Cardiac septum (tissue), 1 donor: ENCODE results near the gene ZBTB40. TPM values are rescaled to one million over a fixed set of nuclear protein-coding genes. Genes with fewer than 3 reads are reported as not detected.

Experiments used
- DNase-seq: peaks from one replicate; pipeline ENCODE4 v3.0.0-alpha.2; 2020; ENCODE audit warnings: low spot score
- intact Hi-C: fragments of 100-400 bp; cut with DNase I; formaldehyde crosslinking; loops from one replicate; pipeline ENCODE4 v1.14.0; 2022
- total RNA-seq: library from RNA; stranded (reverse); fragmentation: NEBNext Ultra II Directional; extraction: Animal tissue kit (Norgen Biotek cat#: 25700); gene quantifications from one replicate; pipeline ENCODE4 v1.2.1, GENCODE V29; 2021
- donor health status: DM: no; HTN: no; CAD: no.

ZBTB40 gene
- total RNA-seq, 1 donor from 2014 or later: 12.9 TPM

GRCh38 chr1:22461678-22462527 lies 10.3 kb downstream of the ZBTB40 start:
- DNase-seq: no peak
- intact Hi-C loops: no loop called here

DNA sequence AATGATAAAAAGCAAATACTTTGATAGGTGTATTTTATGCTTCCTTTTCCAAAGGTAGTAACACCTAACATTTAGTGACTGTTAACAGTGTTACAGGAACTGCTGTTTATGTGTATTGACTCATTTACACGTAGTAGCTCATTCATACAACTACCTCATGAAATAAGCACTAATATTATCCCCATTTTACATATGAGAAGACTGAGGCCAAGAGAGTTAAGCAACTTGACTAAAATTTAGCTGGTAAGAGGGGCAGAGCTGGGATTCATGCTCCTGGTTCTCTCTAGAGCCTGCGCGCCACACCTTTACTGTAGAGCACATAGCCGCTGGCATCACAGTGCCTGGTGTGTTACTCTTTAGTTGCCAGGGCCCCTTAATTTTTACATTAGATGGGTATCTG lies 11.3 kb downstream of the ZBTB40 start:
- DNase-seq: no peak
- intact Hi-C loops: no loop called here

DNA sequence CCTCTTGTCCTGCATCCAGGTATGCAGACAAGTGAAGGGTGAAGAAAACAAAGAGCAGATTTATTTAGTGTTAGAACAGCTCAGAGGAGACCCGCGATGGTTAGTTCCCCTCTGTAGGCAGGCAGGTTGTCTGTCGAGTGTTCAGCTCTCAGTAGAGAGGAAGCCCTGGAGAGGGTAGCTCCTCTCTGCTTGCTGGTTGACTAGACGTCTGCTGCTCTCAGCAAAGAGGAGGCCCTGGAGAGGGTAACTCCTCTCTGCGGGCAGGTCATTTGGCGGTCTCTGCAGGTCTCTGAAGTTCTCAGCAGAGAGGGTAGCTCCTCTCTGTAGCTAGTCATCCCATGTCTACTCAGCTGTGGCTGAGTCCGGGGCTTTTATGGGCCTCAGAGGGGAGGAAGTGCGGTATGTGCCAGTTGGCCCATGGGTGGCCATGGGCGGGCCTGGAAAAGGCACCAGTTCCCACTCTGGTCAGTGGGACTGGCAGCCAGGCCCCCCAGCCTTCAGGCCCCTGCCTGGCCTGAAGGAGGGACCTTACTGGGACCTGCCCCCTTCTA lies 13.4 kb downstream of the ZBTB40 start:
- no peak for DNase-seq
- intact Hi-C loops: no loop called here

DNA sequence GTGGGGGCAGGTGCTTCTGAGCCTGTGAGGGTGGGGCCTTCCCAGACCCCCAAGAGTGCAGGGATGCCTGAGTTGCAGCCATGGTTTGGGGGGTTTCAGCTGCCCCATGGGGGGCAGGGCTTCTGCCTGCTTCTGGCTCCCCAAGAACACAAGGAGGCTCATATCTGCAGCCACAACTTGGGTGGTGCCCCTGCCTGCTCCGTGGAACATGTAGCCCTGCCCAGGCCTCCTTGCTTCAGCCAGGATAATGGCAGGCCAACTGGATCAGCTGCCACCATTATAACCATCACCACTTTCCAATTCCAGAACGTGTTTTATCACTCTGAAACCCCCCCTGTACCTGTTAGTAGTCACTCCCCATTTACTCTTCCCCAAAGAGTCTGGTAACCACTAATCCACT lies 14.0 kb downstream of the ZBTB40 start:
- intact Hi-C loops: no loop called here
- no peak for DNase-seq

DNA sequence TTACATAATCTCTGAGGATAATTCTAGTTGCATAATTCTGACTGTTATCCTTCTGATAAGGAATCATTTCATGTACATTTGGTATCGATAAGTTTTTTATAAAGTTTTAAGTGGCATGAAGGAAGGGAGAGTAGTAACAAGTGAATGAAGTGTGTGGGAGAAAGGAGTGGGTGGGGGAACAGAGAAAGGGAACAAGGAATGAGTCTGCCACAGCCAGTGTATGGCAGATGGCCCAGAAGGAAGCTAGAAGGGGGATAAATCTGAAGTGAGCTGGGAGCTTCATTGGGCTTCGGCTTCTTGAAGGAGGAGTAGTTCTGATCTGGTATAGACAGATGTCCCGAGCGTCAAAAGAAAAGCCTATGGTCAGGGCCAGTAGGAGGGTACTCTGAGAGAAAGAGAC lies 18.6 kb downstream of the ZBTB40 start:
- DNase-seq: no peak
- intact Hi-C loops: no loop called here

DNA sequence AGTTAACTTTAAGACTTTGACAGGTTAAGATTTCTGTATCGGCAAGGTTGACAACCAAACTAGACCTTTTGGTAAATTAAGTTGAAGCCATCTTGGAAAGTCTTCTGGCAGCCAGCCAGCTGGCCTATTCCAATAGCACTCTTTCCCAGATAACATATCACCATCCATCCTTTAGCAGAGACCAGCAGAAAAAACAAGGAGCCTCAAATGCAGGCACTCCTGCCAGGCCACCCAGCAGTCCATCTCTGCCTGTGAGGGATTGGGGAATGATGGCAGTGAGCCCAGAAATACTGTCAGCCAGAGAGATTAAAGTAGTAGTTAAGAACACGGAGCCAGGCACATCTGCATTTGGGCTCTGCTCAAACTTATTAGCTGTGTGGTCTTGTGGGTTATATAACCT lies 19.4 kb downstream of the ZBTB40 start:
- DNase-seq: no peak
- intact Hi-C loops: no loop called here

DNA sequence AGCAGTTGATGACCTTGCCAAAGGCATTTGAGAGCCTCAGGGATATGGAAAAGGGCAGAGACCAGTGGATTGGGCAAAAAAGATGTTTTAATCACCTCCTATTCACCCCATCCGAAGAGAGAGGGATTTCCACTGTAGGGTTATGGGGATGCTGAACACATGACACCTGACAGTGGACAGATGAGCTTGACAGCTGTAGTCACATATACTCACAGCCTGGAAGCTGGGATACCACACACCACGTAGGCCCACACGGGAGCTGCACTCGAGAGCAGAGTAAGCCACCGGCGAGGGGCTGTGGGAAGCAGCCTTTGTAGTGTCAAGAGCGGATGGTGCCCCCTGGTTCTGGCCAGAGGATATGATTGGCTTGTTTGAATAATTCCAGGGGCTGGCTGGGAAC lies 20.0 kb downstream of the ZBTB40 start:
- no peak for DNase-seq
- intact Hi-C loops: no loop called here

GRCh38 chr1:22472596-22472995 lies 20.9 kb downstream of the ZBTB40 start:
- DNase-seq: no peak
- intact Hi-C loops: no loop called here

DNA sequence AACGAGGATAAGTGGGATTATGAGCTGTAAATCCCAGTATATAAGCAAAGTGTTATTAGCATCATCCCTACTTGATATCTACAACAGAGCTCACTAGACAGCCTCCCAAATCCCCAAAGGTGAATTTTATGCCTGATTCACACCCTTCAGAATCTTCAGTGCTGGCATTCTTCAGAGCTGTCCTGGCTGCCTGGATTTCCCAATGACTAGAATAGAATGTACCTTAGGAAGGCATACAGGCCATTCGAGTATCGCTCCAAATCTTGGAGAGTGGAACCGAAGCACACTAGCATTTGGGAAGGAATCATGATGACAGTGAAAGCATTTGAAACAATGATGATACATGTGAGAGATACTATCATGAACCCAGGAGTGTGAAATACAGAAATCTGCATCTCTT lies 22.3 kb downstream of the ZBTB40 start:
- DNase-seq: no peak
- intact Hi-C loops: no loop called here

DNA sequence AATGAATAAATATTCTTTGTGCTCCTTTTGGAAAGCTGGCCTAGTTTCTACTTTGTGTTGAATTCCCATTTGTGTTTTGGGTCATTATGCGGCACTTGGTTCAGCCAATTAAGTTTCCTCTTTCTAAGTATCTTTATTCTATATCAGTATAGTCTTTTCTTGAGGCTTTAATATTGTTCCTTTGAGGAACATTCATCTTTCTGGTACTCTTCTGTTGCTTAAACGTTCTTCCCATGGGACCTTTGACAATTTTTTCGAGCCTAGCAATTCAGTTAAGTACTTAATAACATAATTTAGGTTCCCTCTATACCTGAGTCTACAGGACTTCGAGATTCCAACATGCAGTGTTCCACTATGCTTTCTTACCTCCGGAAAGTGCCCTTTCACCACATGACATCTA lies 24.9 kb downstream of the ZBTB40 start:
- no peak for DNase-seq
- intact Hi-C loops: no loop called here

GRCh38 chr1:22483121-22483520 lies 31.5 kb downstream of the ZBTB40 start:
- intact Hi-C loops: no loop called here

DNA sequence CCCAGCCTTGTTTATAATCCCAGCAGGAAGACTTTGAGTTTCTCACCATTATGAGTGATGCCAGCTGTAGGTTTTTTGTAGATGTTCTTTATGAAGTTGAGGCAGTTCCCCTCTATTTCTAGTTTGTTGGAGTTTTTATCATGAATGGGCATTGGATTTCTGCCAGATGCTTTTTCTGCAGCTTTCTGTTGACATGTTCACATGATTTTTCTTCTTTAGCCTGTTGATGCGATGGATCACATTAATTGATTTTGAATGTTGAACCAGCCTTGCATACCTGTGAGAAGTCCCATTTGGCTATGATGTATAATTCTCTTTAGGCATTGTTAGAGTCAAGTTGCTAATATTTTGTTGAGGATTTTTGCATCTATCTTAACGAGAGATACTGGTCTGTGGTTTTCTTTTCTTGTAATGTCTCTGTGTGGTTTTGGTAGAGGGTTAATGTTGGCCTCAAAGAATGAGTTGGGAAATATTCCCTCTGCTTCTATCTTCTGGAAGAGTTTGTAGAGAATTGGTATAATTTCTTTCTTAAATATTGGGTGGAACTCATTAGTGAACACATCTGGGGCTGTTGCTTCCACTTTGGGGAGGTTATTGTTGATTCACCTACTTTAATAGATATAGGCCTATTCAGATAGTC lies 33.2 kb downstream of the ZBTB40 start:
- DNase-seq: no peak
- intact Hi-C loops: no loop called here

More at GRCh38 chr1:22483121-22483520, 31.5 kb downstream of the ZBTB40 start:
- no peak for DNase-seq

GRCh38 chr1:22485431-22485830 lies 33.8 kb downstream of the ZBTB40 start:
- intact Hi-C loops: no loop called here

DNA sequence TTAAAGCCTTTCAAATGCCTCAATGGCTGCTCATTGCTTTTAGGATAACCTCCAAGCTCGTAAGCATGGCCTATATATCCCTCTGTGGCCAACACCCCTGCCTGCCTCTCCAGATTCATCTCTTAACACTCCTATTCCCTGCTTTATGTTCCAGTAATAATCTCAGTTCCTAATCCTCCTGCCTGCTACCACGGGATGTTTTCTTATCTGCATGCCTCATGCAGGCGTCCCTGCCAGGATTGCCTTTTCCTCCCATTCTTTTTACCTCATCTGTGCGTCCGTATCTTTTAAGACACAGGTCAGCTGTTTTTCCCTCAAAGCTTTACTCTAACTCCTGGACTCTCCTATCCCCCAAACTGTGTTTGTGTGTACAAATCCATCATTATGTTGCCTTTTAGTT lies 36.1 kb downstream of the ZBTB40 start:
- DNase-seq: no peak
- intact Hi-C loops: no loop called here

More at GRCh38 chr1:22485431-22485830, 33.8 kb downstream of the ZBTB40 start:
- DNase-seq: no peak

GRCh38 chr1:22488319-22488718 lies 36.7 kb downstream of the ZBTB40 start:
- intact Hi-C loops: no loop called here
- no peak for DNase-seq

- DNase-seq: no peak
- intact Hi-C loops: no loop called here
Measured at GRCh38 chr1:22489278-22489677, 37.6 kb downstream of the ZBTB40 start.

DNA sequence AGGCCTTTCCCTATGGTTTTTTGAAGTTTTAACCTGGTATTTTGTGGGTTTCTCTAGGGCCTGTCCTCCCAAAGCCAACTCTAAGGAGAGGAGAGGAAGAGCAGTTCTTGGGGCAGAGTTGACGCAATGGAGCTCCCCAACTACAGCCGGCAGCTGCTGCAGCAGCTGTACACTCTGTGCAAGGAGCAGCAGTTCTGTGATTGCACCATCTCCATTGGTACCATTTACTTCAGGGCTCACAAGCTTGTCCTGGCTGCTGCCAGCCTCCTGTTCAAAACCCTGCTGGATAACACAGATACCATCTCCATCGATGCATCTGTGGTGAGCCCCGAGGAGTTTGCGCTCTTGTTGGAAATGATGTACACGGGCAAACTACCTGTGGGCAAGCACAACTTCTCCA lies 38.2 kb downstream of the ZBTB40 start:
- intact Hi-C loops: no loop called here
- no peak for DNase-seq

GRCh38 chr1:22490309-22490708 lies 38.7 kb downstream of the ZBTB40 start:
- no peak for DNase-seq
- intact Hi-C loops: no loop called here

GRCh38 chr1:22491995-22492715 lies 40.5 kb downstream of the ZBTB40 start:
- intact Hi-C loops: no loop called here
- no peak for DNase-seq

DNA sequence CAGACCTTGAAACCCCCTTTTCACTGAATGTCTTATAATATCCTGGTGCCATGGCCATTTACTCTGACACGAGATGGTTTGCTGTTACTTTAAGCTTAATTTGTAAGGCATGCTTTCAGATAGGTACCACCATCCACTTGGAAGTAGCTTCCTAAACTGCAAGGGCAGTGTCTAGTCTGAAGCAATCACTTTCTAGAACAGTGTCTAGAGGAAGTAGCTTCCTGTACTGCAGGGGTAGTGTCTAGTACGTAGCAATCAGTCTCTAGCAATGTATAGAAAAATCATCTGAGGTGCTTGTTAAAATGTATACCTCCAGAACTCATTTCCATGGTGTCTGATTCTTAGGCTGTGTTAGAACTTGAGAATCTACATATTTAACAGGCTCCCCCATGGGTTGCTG lies 42.5 kb downstream of the ZBTB40 start:
- intact Hi-C loops: no loop called here
- no peak for DNase-seq
